ENCODE measurements around the gene TBX3.

- TF ChIP-seq, protein P1, sequence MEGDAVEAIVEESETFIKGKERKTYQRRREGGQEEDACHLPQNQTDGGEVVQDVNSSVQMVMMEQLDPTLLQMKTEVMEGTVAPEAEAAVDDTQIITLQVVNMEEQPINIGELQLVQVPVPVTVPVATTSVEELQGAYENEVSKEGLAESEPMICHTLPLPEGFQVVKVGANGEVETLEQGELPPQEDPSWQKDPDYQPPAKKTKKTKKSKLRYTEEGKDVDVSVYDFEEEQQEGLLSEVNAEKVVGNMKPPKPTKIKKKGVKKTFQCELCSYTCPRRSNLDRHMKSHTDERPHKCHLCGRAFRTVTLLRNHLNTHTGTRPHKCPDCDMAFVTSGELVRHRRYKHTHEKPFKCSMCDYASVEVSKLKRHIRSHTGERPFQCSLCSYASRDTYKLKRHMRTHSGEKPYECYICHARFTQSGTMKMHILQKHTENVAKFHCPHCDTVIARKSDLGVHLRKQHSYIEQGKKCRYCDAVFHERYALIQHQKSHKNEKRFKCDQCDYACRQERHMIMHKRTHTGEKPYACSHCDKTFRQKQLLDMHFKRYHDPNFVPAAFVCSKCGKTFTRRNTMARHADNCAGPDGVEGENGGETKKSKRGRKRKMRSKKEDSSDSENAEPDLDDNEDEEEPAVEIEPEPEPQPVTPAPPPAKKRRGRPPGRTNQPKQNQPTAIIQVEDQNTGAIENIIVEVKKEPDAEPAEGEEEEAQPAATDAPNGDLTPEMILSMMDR (IDR thresholded peaks at IDR 0.05): no peak
- no peak for TF ChIP-seq POLR2A (IDR thresholded peaks at IDR 0.05)
These were observed 10.7 kb downstream of the TBX3 start for GRCh38 chr12:114673169-114673833.
